Brain microvascular endothelial cell (primary cell): ENCODE results near the gene CLASRP.

Experiments
- DNase-seq: peaks from one replicate; pipeline ENCODE4 v3.0.0-alpha.2; 2020
- H3K27ac ChIP-seq: fragments of 250-450 bp; sonication (Bioruptor Pico); 2 replicates; pipeline ENCODE4 v1.5.1; 2020; ENCODE audit warnings: mild to moderate bottlenecking, moderate library complexity
- H3K27me3 ChIP-seq: fragments of 250-450 bp; sonication (Bioruptor Pico); replicated peaks from 2 replicates; pipeline ENCODE4 v1.5.1; 2020; ENCODE audit warnings: mild to moderate bottlenecking
- H3K36me3 ChIP-seq: fragments of 250-450 bp; sonication (Bioruptor Pico); replicated peaks from 2 replicates; pipeline ENCODE4 v1.5.1; 2020; ENCODE audit warnings: mild to moderate bottlenecking
- H3K4me3 ChIP-seq: 2 replicates; pipeline ENCODE4 v1.5.1; 2011; ENCODE audit warnings: low read depth, mild to moderate bottlenecking, control low read depth, low read length, moderate library complexity
- CTCF ChIP-seq: IDR thresholded peaks from 2 replicates; pipeline ENCODE4 v1.5.1; 2011; ENCODE audit warnings: low read depth, mild to moderate bottlenecking, moderate library complexity, low read length, control low read depth, inconsistent platforms; ENCODE audit errors: missing control alignments
- in situ Hi-C: cut with HindIII; loops from 2 replicates; pipeline ENCODE4 v1.10.0; 2017; ENCODE audit warnings: low sequenced_read_pairs, low pct_ligation_motif_present

CLASRP gene

GRCh38 chr19:45025264-45025663 lies 13.6 kb upstream of the CLASRP start:
- H3K27ac ChIP-seq, result no peak overlapping the region
- in situ Hi-C loops, result no loop called here
- DNase-seq, result no peak
- H3K27me3 ChIP-seq, result no peaks in the 10 kb centered on the region
- no peak for TF ChIP-seq CTCF
- peaks cover 17% of the 10 kb centered on the region for H3K36me3 ChIP-seq
- no peak overlapping the region for H3K4me3 ChIP-seq

- TF ChIP-seq CTCF, result no peak
- DNase-seq, result no peak
- Histone ChIP-seq H3K27me3 (no peaks in the 10 kb centered on the region), H3K27ac (no peak overlapping the region), H3K4me3 (no peak overlapping the region), H3K36me3 (peaks cover 24% of the 10 kb centered on the region)
- in situ Hi-C loops, result no loop called here
Measured at GRCh38 chr19:45027371-45027770, 11.5 kb upstream of the CLASRP start.

GRCh38 chr19:45030825-45031224 lies 8.0 kb upstream of the CLASRP start:
- peaks cover 46% of the 10 kb centered on the region for H3K36me3 ChIP-seq
- no peak overlapping the region for H3K27ac ChIP-seq
- DNase-seq, result no peak
- no peaks in the 10 kb centered on the region for H3K27me3 ChIP-seq
- in situ Hi-C loops, result no loop called here
- TF ChIP-seq CTCF, result no peak
- no peak overlapping the region for H3K4me3 ChIP-seq

- Histone ChIP-seq H3K27ac (no peak overlapping the region), H3K36me3 (peaks cover 51% of the 10 kb centered on the region), H3K4me3 (no peak overlapping the region), H3K27me3 (no peaks in the 10 kb centered on the region)
- no peak for TF ChIP-seq CTCF
- in situ Hi-C loops, result no loop called here
- DNase-seq, result no peak
Measured at GRCh38 chr19:45032421-45032820, 6.4 kb upstream of the CLASRP start.

GRCh38 chr19:45035755-45036154 lies 3.1 kb upstream of the CLASRP start:
- Histone ChIP-seq H3K27ac (no peak overlapping the region), H3K36me3 (peaks cover 43% of the 10 kb centered on the region), H3K27me3 (no peaks in the 10 kb centered on the region), H3K4me3 (no peak overlapping the region)
- TF ChIP-seq CTCF, result no peak
- in situ Hi-C loops, result no loop called here
- no peak for DNase-seq

GRCh38 chr19:45037393-45038169 lies 1.3 kb upstream of the CLASRP start:
- in situ Hi-C loops, result no loop called here
- no peak for DNase-seq
- no peak for TF ChIP-seq CTCF
- Histone ChIP-seq H3K27ac (no peak overlapping the region), H3K4me3 (no peak overlapping the region), H3K27me3 (no peaks in the 10 kb centered on the region), H3K36me3 (peaks cover 46% of the 10 kb centered on the region)
